Measurements from ENCODE around the gene XPO6.

XPO6 gene

GRCh38 chr16:28098171-28098958, 113.4 kb downstream of the XPO6 start:
- H3K9me3 ChIP-seq (ENCODE audit: control extremely low read depth in 1 of 5, control insufficient read depth in 4 of 5, insufficient read depth in 2 of 5, low read depth in 1 of 5, low read length in 4 of 5): no peaks in the 10 kb centered on the region
- DNase-seq: no peak
- whole genome bisulfite sequencing (ENCODE audit: insufficient coverage): 97% methylated on average over 17 of the region's 21 CpGs
- H3K27ac ChIP-seq (ENCODE audit: insufficient read depth in 1 of 2, low read depth in 1 of 2, low read length in 2 of 2, poor library complexity in 1 of 2, severe bottlenecking in 2 of 2): no peak overlapping the region
- H3K4me3 ChIP-seq (ENCODE audit: control insufficient read depth in 1 of 7, extremely low read depth in 1 of 7, insufficient read depth in 4 of 7, low read depth in 2 of 7, low read length in 6 of 7): no peak overlapping the region
- ChIA-PET CTCF (no interaction called here), POLR2A (interaction anchor here (0.9 kb wide), 1 partner anchor 9 kb away, joined by 3 read pairs; no protein-coding TSS in a partner anchor)
- no peaks in the 10 kb centered on the region for H3K27me3 ChIP-seq (replicated peaks in 2 of 5; ENCODE audit: control insufficient read depth in 4 of 5, insufficient read depth in 5 of 5, low read length in 4 of 5)
- H3K4me1 ChIP-seq (ENCODE audit: control extremely low read depth in 1 of 4, control insufficient read depth in 4 of 4, insufficient read depth in 4 of 4, low read length in 3 of 4): no peaks in the 10 kb centered on the region
- H3K36me3 ChIP-seq (ENCODE audit: control insufficient read depth in 4 of 4, insufficient read depth in 4 of 4, low read length in 3 of 4): peaks cover 37 to 70% (median 52%) of the 10 kb centered on the region in 4 experiments

DNA sequence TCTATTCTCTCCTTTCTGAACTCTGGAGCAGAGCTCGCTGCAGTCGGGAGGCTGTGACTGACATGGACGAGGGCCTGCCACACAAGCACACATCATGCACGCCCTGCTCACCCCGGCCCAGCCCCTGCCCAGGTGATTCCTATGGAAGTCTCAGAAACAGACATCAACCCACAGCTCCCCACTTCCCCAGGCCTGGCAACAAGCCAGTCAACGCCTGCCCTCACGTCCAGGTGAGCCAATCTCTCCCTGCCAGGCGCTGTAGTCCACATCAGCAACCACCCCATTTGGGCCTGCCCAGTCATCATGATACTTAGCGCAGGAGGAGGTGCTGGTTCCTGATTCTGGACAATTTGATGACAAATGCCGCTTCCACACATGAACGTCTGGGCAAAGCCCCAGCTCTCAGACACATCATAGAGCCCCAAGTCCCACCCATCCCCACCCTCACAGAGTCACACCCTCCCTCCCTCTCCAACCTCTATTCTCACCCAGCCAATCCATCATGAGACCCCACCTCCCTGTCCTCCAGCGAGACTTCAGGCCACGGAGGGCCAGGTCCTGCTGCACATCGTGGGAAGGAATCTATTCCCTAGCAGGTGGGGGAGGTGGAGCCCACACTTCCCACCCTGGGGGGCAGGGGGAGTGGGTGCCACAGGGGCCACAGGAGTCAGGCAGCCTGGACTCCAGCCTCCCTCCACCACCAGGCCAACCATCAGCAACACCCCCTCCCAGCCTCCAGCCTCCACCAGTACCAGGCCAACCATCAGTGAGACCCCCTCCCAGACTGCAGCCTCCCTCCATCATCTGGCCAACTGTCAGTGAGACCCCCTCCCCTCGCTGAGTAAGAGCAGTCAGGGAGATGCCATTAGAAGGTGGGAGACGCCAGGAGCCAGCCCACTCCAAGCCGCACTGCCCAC, 114.5 kb downstream of the XPO6 start:
- H3K36me3 ChIP-seq (ENCODE audit: control insufficient read depth in 4 of 4, insufficient read depth in 4 of 4, low read length in 3 of 4): peaks cover 31 to 59% (median 44%) of the 10 kb centered on the region in 4 experiments
- 90% methylated on average over 14 of the region's 17 CpGs for WGBS (ENCODE audit: insufficient coverage)
- no peak for DNase-seq
- no peak overlapping the region for H3K4me3 ChIP-seq (ENCODE audit: control insufficient read depth in 1 of 7, extremely low read depth in 1 of 7, insufficient read depth in 4 of 7, low read depth in 2 of 7, low read length in 6 of 7)
- H3K9me3 ChIP-seq (ENCODE audit: control extremely low read depth in 1 of 5, control insufficient read depth in 4 of 5, insufficient read depth in 2 of 5, low read depth in 1 of 5, low read length in 4 of 5): no peaks in the 10 kb centered on the region
- ChIA-PET CTCF (no interaction called here), POLR2A (no interaction called here)
- no peaks in the 10 kb centered on the region for H3K27me3 ChIP-seq (replicated peaks in 2 of 5; ENCODE audit: control insufficient read depth in 4 of 5, insufficient read depth in 5 of 5, low read length in 4 of 5)
- H3K27ac ChIP-seq (ENCODE audit: insufficient read depth in 1 of 2, low read depth in 1 of 2, low read length in 2 of 2, poor library complexity in 1 of 2, severe bottlenecking in 2 of 2): no peak overlapping the region
- no peaks in the 10 kb centered on the region for H3K4me1 ChIP-seq (ENCODE audit: control extremely low read depth in 1 of 4, control insufficient read depth in 4 of 4, insufficient read depth in 4 of 4, low read length in 3 of 4)

DNA sequence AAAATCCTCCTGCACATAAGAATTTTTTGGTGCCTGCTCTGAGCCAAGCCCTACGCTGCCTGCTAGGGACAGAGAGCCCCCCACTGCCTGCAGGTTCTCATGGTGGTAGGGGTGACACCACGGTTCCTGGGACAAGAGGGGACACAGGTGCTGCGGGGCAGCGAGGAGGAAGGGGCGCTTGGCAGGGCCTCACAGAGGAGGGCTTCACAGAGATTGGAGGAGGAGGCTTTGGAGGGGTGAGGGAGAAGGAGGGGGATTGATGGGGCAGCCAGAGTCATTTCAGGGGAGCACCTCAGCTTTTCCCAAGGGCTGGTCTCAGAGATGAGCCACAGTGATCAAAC, 118.4 kb downstream of the XPO6 start:
- Histone ChIP-seq H3K4me3 (ENCODE audit: control insufficient read depth in 1 of 7, extremely low read depth in 1 of 7, insufficient read depth in 4 of 7, low read depth in 2 of 7, low read length in 6 of 7) (no peak overlapping the region), H3K36me3 (ENCODE audit: control insufficient read depth in 4 of 4, insufficient read depth in 4 of 4, low read length in 3 of 4) (peaks cover 10 to 23% (median 16%) of the 10 kb centered on the region in 4 experiments), H3K27ac (ENCODE audit: insufficient read depth in 1 of 2, low read depth in 1 of 2, low read length in 2 of 2, poor library complexity in 1 of 2, severe bottlenecking in 2 of 2) (no peak overlapping the region), H3K9me3 (ENCODE audit: control extremely low read depth in 1 of 5, control insufficient read depth in 4 of 5, insufficient read depth in 2 of 5, low read depth in 1 of 5, low read length in 4 of 5) (no peaks in the 10 kb centered on the region), H3K4me1 (ENCODE audit: control extremely low read depth in 1 of 4, control insufficient read depth in 4 of 4, insufficient read depth in 4 of 4, low read length in 3 of 4) (no peaks in the 10 kb centered on the region), H3K27me3 (replicated peaks in 2 of 5; ENCODE audit: control insufficient read depth in 4 of 5, insufficient read depth in 5 of 5, low read length in 4 of 5) (no peaks in the 10 kb centered on the region)
- CTCF ChIA-PET: interaction anchor here (1.1 to 1.9 kb wide), 2 partner anchors 14 to 20 kb away, joined by 3 to 4 read pairs; no protein-coding TSS in a partner anchor
- no peak for DNase-seq
- 97% methylated on average over 5 of the region's 5 CpGs for WGBS (ENCODE audit: insufficient coverage)
- POLR2A ChIA-PET: no interaction called here

- H3K36me3 ChIP-seq (ENCODE audit: control insufficient read depth in 4 of 4, insufficient read depth in 4 of 4, low read length in 3 of 4): peaks cover 5 to 18% (median 12%) of the 10 kb centered on the region in 4 experiments
- no peaks in the 10 kb centered on the region for H3K9me3 ChIP-seq (ENCODE audit: control extremely low read depth in 1 of 5, control insufficient read depth in 4 of 5, insufficient read depth in 2 of 5, low read depth in 1 of 5, low read length in 4 of 5)
- no peak for DNase-seq
- H3K27me3 ChIP-seq (replicated peaks in 2 of 5; ENCODE audit: control insufficient read depth in 4 of 5, insufficient read depth in 5 of 5, low read length in 4 of 5): no peaks in the 10 kb centered on the region
- 96% methylated on average over 16 of the region's 17 CpGs for WGBS (ENCODE audit: insufficient coverage)
- ChIA-PET POLR2A (no interaction called here), CTCF (interaction anchor here (1.1 to 1.9 kb wide), 2 partner anchors 14 to 19 kb away, joined by 3 to 4 read pairs; no protein-coding TSS in a partner anchor)
- no peaks in the 10 kb centered on the region for H3K4me1 ChIP-seq (ENCODE audit: control extremely low read depth in 1 of 4, control insufficient read depth in 4 of 4, insufficient read depth in 4 of 4, low read length in 3 of 4)
- H3K27ac ChIP-seq (ENCODE audit: insufficient read depth in 1 of 2, low read depth in 1 of 2, low read length in 2 of 2, poor library complexity in 1 of 2, severe bottlenecking in 2 of 2): no peak overlapping the region
- H3K4me3 ChIP-seq (ENCODE audit: control insufficient read depth in 1 of 7, extremely low read depth in 1 of 7, insufficient read depth in 4 of 7, low read depth in 2 of 7, low read length in 6 of 7): no peak overlapping the region
Measured at GRCh38 chr16:28092721-28093384, 118.9 kb downstream of the XPO6 start.

- Histone ChIP-seq H3K36me3 (ENCODE audit: control insufficient read depth in 4 of 4, insufficient read depth in 4 of 4, low read length in 3 of 4) (peaks cover 0 to 6% (median 2%) of the 10 kb centered on the region in 4 experiments), H3K27ac (ENCODE audit: insufficient read depth in 1 of 2, low read depth in 1 of 2, low read length in 2 of 2, poor library complexity in 1 of 2, severe bottlenecking in 2 of 2) (no peak overlapping the region), H3K27me3 (replicated peaks in 2 of 5; ENCODE audit: control insufficient read depth in 4 of 5, insufficient read depth in 5 of 5, low read length in 4 of 5) (no peaks in the 10 kb centered on the region), H3K4me3 (ENCODE audit: control insufficient read depth in 1 of 7, extremely low read depth in 1 of 7, insufficient read depth in 4 of 7, low read depth in 2 of 7, low read length in 6 of 7) (no peak overlapping the region), H3K9me3 (ENCODE audit: control extremely low read depth in 1 of 5, control insufficient read depth in 4 of 5, insufficient read depth in 2 of 5, low read depth in 1 of 5, low read length in 4 of 5) (no peaks in the 10 kb centered on the region), H3K4me1 (ENCODE audit: control extremely low read depth in 1 of 4, control insufficient read depth in 4 of 4, insufficient read depth in 4 of 4, low read length in 3 of 4) (no peaks in the 10 kb centered on the region)
- WGBS (ENCODE audit: insufficient coverage): 96% methylated on average over 12 of the region's 12 CpGs
- ChIA-PET CTCF (no interaction called here), POLR2A (no interaction called here)
- no peak for DNase-seq
Measured at GRCh38 chr16:28091656-28092055, 120.1 kb downstream of the XPO6 start.

GRCh38 chr16:28090646-28091377, 121.0 kb downstream of the XPO6 start:
- ChIA-PET CTCF (no interaction called here), POLR2A (no interaction called here)
- H3K4me3 ChIP-seq (ENCODE audit: control insufficient read depth in 1 of 7, extremely low read depth in 1 of 7, insufficient read depth in 4 of 7, low read depth in 2 of 7, low read length in 6 of 7): no peak overlapping the region
- H3K36me3 ChIP-seq (ENCODE audit: control insufficient read depth in 4 of 4, insufficient read depth in 4 of 4, low read length in 3 of 4): peaks cover 0 to under 1% (median 0%) of the 10 kb centered on the region in 4 experiments
- H3K27ac ChIP-seq (ENCODE audit: insufficient read depth in 1 of 2, low read depth in 1 of 2, low read length in 2 of 2, poor library complexity in 1 of 2, severe bottlenecking in 2 of 2): no peak overlapping the region
- H3K27me3 ChIP-seq (replicated peaks in 2 of 5; ENCODE audit: control insufficient read depth in 4 of 5, insufficient read depth in 5 of 5, low read length in 4 of 5): no peaks in the 10 kb centered on the region
- no peak for DNase-seq
- WGBS (ENCODE audit: insufficient coverage): 87% methylated on average over 18 of the region's 19 CpGs
- no peaks in the 10 kb centered on the region for H3K9me3 ChIP-seq (ENCODE audit: control extremely low read depth in 1 of 5, control insufficient read depth in 4 of 5, insufficient read depth in 2 of 5, low read depth in 1 of 5, low read length in 4 of 5)
- H3K4me1 ChIP-seq (ENCODE audit: control extremely low read depth in 1 of 4, control insufficient read depth in 4 of 4, insufficient read depth in 4 of 4, low read length in 3 of 4): no peaks in the 10 kb centered on the region
